ENCODE data around the gene ACOX3. TPM values are rescaled to one million over a fixed set of nuclear protein-coding genes. Genes with fewer than 3 reads are reported as not detected.

ACOX3 gene
- total RNA-seq, 2 experiments from 2014 or later = 13.8 to 15.4 TPM

GRCh38 chr4:8404791-8405515 is 35.6 kb downstream of the ACOX3 start:
- DNase-seq = no peak
- H3K4me3 Mint-ChIP-seq = no peak overlapping the region
- H3K9me3 Mint-ChIP-seq = no peaks in the 10 kb centered on the region
- H3K27me3 Mint-ChIP-seq = no peaks in the 10 kb centered on the region
- peaks cover 5% of the 10 kb centered on the region for H3K36me3 Mint-ChIP-seq (ENCODE audit: low read depth)
- CTCF ChIA-PET = interaction anchor here (1.0 kb wide), 1 partner anchor 163 kb away, joined by 3 read pairs; no protein-coding TSS in a partner anchor
- no peak overlapping the region for H3K27ac Mint-ChIP-seq
- H3K4me1 Mint-ChIP-seq = peaks cover 10% of the 10 kb centered on the region
- POLR2A ChIA-PET = no interaction called here

DNA sequence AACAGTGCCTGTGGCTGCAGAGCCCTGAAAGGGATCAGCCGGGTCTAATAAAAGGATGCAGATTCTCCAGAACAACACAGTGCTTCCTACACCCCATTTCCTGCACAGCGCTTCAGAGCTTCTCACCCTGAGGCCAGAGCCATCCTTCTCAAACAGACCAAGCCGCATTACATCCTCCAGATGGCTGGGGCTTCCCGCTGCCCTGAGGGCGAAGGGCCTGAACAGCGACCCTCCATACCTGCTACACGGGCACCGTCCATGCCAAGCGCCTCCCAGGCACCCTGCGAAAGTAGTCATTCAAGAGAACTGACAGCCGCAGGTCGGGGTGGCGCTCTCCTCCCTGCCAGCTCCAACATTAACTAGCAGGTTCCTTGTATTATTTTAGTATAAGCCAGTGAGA is 36.5 kb downstream of the ACOX3 start:
- no peak overlapping the region for H3K4me3 Mint-ChIP-seq
- H3K27me3 Mint-ChIP-seq = no peaks in the 10 kb centered on the region
- DNase-seq = no peak
- CTCF ChIA-PET = interaction anchor here (0.6 to 1.8 kb wide), 3 partner anchors 126 to 227 kb away, joined by 3 to 6 read pairs (median 3); no protein-coding TSS in a partner anchor
- POLR2A ChIA-PET = no interaction called here
- H3K27ac Mint-ChIP-seq = peak overlapping the region; percentile 4
- peaks cover under 1% of the 10 kb centered on the region for H3K4me1 Mint-ChIP-seq
- H3K9me3 Mint-ChIP-seq = no peaks in the 10 kb centered on the region
- no peaks in the 10 kb centered on the region for H3K36me3 Mint-ChIP-seq (ENCODE audit: low read depth)

- H3K27me3 Mint-ChIP-seq = no peaks in the 10 kb centered on the region
- H3K9me3 Mint-ChIP-seq = no peaks in the 10 kb centered on the region
- CTCF ChIA-PET = interaction anchor here (1.0 to 1.8 kb wide), 2 partner anchors 23 to 226 kb away, joined by 3 to 6 read pairs; no protein-coding TSS in a partner anchor
- POLR2A ChIA-PET = no interaction called here
- DNase-seq = peak; percentile 40
- no peaks in the 10 kb centered on the region for H3K4me1 Mint-ChIP-seq
- H3K27ac Mint-ChIP-seq = no peak overlapping the region
- no peak overlapping the region for H3K4me3 Mint-ChIP-seq
- no peaks in the 10 kb centered on the region for H3K36me3 Mint-ChIP-seq (ENCODE audit: low read depth)
Measured at GRCh38 chr4:8403173-8403753, 37.3 kb downstream of the ACOX3 start.

DNA sequence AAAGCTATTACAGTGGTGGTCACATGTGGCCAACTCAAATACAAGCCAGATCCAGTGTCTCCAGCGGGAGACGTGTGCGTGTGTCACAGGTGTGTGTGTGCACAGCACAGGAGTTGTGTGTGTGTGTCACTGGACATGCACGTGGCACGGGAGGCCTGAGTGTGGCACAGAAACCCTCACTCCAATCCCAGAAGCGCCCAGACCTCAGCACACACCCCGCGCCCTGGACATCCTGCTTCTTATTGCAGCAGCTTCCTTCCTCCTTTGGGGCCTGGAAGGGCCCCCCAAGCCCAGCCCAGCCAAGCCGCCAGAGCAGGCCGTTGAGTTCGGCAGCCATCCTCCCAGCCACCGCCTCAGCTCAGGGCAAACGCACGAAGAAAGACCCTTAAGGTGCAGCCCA is 37.9 kb downstream of the ACOX3 start:
- H3K27me3 Mint-ChIP-seq = no peaks in the 10 kb centered on the region
- H3K36me3 Mint-ChIP-seq (ENCODE audit: low read depth) = no peaks in the 10 kb centered on the region
- POLR2A ChIA-PET = no interaction called here
- H3K9me3 Mint-ChIP-seq = no peaks in the 10 kb centered on the region
- no peak overlapping the region for H3K27ac Mint-ChIP-seq
- no peak overlapping the region for H3K4me3 Mint-ChIP-seq
- DNase-seq = no peak
- CTCF ChIA-PET = interaction anchor here (0.6 to 1.8 kb wide), 4 partner anchors 22 to 226 kb away, joined by 3 to 6 read pairs (median 3); no protein-coding TSS in a partner anchor
- H3K4me1 Mint-ChIP-seq = no peaks in the 10 kb centered on the region

- ChIA-PET CTCF (interaction anchor here (0.6 to 1.8 kb wide), 3 partner anchors 26 to 225 kb away, joined by 3 to 6 read pairs (median 3); no protein-coding TSS in a partner anchor), POLR2A (no interaction called here)
- no peak for DNase-seq
- Mint-ChIP-seq H3K27ac (no peak overlapping the region), H3K36me3 (ENCODE audit: low read depth) (no peaks in the 10 kb centered on the region), H3K4me1 (no peaks in the 10 kb centered on the region), H3K4me3 (no peak overlapping the region), H3K9me3 (no peaks in the 10 kb centered on the region), H3K27me3 (no peaks in the 10 kb centered on the region)
Measured at GRCh38 chr4:8402181-8402597, 38.3 kb downstream of the ACOX3 start.

DNA sequence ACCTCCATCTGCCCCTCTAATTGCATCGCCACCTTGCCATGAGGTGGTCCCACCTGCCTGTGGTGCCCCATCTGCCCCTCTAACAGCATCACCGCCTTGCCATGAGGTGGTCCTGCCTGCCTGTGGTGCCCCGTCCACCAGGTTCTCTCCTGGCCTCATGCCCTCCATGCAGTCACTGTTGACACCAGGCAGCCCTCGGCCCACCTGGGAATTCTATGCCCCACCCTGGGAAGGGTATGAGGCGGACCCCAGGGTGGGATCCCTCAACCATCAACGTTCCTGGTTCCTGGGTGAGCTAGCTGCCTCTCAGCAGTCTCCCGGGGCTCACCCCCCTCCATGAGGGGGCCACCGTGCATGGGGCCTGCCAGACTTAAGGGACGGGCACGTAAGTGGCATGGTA is 38.9 kb downstream of the ACOX3 start:
- no peaks in the 10 kb centered on the region for H3K4me1 Mint-ChIP-seq
- H3K36me3 Mint-ChIP-seq (ENCODE audit: low read depth) = no peaks in the 10 kb centered on the region
- no peak overlapping the region for H3K27ac Mint-ChIP-seq

GRCh38 chr4:8400632-8401325 is 39.7 kb downstream of the ACOX3 start:
- ChIA-PET POLR2A (no interaction called here), CTCF (interaction anchor here (0.6 kb wide), 1 partner anchor 8 kb away, joined by 4 read pairs; no protein-coding TSS in a partner anchor)
- no peaks in the 10 kb centered on the region for H3K36me3 Mint-ChIP-seq (ENCODE audit: low read depth)
- no peak for DNase-seq
- no peaks in the 10 kb centered on the region for H3K9me3 Mint-ChIP-seq
- no peaks in the 10 kb centered on the region for H3K4me1 Mint-ChIP-seq
- H3K4me3 Mint-ChIP-seq = no peak overlapping the region
- no peak overlapping the region for H3K27ac Mint-ChIP-seq
- no peaks in the 10 kb centered on the region for H3K27me3 Mint-ChIP-seq

More for the DNA sequence above, 38.9 kb downstream of the ACOX3 start:
- H3K9me3 Mint-ChIP-seq = no peaks in the 10 kb centered on the region
- DNase-seq = no peak
- no peaks in the 10 kb centered on the region for H3K27me3 Mint-ChIP-seq
- CTCF ChIA-PET = interaction anchor here (1.3 kb wide), 1 partner anchor 135 kb away, joined by 3 read pairs; no protein-coding TSS in a partner anchor
- POLR2A ChIA-PET = no interaction called here
- H3K4me3 Mint-ChIP-seq = no peak overlapping the region

DNA sequence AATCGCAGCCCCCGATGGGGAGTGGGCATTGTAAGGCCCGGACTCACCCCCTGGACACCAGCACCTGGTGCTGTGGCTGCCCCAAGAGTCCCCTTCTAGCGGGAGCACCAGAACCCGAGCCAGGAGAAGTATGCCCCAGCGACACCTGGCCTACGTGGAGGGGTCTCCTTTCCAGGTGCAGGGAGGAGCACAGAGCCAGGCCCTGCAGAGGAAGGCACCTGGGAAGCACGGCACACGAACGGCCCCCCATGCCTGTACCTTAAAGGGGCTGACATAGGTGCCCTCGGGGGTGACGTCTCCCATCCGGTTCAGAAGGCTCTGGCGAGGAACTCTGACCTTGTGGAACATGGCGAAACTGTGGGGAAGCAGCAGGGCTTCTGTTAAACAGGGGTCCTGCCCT is 41.2 kb downstream of the ACOX3 start:
- ChIA-PET CTCF (interaction anchor here (1.0 kb wide), 1 partner anchor 79 kb away, joined by 3 read pairs; no protein-coding TSS in a partner anchor), POLR2A (no interaction called here)
- Mint-ChIP-seq H3K36me3 (ENCODE audit: low read depth) (no peaks in the 10 kb centered on the region), H3K9me3 (no peaks in the 10 kb centered on the region), H3K4me3 (no peak overlapping the region), H3K27me3 (no peaks in the 10 kb centered on the region), H3K27ac (no peak overlapping the region), H3K4me1 (no peaks in the 10 kb centered on the region)
- DNase-seq = no peak

DNA sequence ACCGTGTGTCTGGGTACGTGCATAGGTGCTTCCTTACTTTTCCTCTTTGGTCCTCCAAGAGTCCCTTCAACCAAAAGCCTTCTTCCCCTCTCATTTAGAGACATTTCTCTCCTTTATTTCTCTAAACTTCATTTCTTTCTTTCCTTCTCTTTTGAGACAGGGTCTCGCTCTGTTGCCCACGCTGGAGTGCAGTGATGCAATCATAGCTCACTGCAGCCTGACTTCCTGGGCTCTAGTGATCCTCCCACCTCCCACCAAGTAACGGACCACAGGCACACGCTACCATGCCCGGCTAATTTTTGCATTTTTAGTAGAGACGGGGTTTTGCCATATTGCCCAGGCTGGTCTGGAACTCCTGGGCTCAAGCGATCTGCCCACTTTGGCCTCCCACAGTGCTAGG is 42.2 kb downstream of the ACOX3 start:
- Mint-ChIP-seq H3K36me3 (ENCODE audit: low read depth) (no peaks in the 10 kb centered on the region), H3K27ac (peak overlapping the region; percentile 10), H3K4me3 (no peak overlapping the region), H3K27me3 (no peaks in the 10 kb centered on the region), H3K4me1 (no peaks in the 10 kb centered on the region), H3K9me3 (no peaks in the 10 kb centered on the region)
- DNase-seq = no peak
- POLR2A ChIA-PET = no interaction called here
- CTCF ChIA-PET = interaction anchor here (1.0 kb wide), 1 partner anchor 78 kb away, joined by 3 read pairs; no protein-coding TSS in a partner anchor

DNA sequence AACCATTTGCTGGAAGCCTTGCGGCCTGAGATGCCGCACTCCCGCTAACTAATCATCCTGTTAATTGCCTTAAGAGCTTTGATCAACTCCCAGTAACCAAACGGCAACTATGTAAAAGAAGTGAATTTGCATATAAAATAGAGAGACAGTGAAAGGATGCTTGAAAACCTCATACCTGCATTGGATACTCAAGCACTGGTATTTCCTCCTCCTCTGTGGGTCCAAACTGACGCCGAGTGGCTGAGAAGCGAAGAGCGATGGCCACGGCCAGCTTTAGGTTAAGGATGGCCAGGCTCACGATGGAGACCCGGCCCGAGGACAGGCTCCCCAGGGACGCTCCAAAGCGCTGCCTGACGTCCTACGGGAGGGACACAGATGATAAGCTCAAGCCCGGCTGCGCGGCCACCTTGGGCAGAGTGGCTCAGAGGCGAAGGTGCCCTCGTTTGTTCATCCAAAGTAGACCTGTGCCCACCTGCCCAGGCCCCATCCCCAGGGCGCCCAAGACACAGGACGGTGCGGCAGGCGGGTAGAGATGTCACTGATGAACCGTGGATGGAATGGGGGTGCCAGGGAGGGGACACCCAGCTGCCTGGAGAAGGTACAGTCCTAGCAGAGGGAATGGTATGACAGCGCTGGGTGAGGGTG is 43.6 kb downstream of the ACOX3 start:
- no peak overlapping the region for H3K27ac Mint-ChIP-seq
- CTCF ChIA-PET = no interaction called here

DNA sequence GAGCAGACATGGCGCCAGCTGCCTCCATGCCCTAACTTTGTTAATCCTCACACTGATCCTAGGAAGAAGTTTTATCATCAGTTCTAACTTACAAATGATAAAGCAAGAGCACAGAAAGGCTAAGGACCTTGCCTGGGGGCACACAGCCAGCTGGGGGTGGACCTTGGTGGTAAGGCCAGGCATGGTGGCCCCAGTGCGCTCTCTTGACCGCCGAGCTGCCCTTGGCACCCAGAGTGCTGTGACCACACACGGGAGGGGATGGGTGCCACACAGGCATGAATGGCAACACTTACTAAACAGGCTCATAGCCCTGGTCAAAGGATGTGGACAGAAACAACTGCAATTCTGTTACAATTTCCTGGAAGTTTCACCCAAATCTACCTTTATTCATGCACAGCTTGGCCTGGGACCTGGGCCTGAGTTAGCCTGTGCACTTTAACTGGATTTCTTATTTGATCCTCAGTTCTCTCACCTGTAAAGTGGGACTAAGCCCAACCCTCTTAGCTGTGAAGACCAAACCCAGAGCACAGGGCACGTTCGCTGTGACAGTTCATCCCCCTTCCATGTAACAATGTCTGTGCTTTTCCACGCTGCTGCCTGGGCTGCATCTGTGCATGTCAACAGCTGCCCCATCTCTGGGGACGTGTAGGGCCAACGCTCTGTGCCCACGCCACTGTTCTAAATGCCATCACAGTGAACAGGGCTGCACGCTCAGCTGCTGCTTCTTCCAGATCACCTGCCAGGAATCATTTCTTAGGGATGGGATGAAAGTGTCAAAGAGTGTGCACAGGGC is 44.8 kb downstream of the ACOX3 start:
- peaks cover 3% of the 10 kb centered on the region for H3K4me1 Mint-ChIP-seq
- H3K27me3 Mint-ChIP-seq = no peaks in the 10 kb centered on the region

More for the DNA sequence above, 43.6 kb downstream of the ACOX3 start:
- Mint-ChIP-seq H3K36me3 (ENCODE audit: low read depth) (no peaks in the 10 kb centered on the region), H3K4me3 (no peak overlapping the region), H3K9me3 (no peaks in the 10 kb centered on the region), H3K4me1 (peaks cover 2% of the 10 kb centered on the region), H3K27me3 (no peaks in the 10 kb centered on the region)
- no peak for DNase-seq
- POLR2A ChIA-PET = no interaction called here

DNA sequence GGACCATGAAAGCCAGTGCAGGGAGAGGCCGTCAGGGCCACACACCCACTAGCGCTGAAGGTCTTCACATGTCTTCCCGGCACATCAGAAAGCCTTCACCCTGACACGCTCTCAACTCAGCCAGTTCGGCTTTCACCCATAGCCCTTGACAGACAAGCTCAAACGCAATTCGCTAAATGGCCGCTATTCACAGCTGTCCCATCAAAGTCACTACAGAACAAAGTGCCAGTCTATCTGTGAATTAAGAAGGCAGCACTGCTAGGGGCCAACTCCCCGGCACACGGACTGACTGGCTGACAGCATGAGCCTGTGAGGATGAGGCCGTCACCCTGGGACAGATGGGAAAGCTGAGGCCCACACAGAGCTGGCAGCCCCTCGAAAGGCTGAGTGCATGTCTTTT is 45.7 kb downstream of the ACOX3 start:
- ChIA-PET POLR2A (no interaction called here), CTCF (interaction anchor here (1.5 kb wide), 1 partner anchor 14 kb away, joined by 3 read pairs; no protein-coding TSS in a partner anchor)
- H3K4me3 Mint-ChIP-seq = no peak overlapping the region

More for the DNA sequence above, 44.8 kb downstream of the ACOX3 start:
- DNase-seq = no peak
- no peak overlapping the region for H3K27ac Mint-ChIP-seq
- no peaks in the 10 kb centered on the region for H3K9me3 Mint-ChIP-seq
- CTCF ChIA-PET = interaction anchor here (1.5 kb wide), 1 partner anchor 13 kb away, joined by 3 read pairs; no protein-coding TSS in a partner anchor
- H3K36me3 Mint-ChIP-seq (ENCODE audit: low read depth) = no peaks in the 10 kb centered on the region
- H3K4me3 Mint-ChIP-seq = no peak overlapping the region
- POLR2A ChIA-PET = no interaction called here

More for the DNA sequence above, 45.7 kb downstream of the ACOX3 start:
- no peak for DNase-seq
- Mint-ChIP-seq H3K4me1 (peaks cover 3% of the 10 kb centered on the region), H3K27me3 (no peaks in the 10 kb centered on the region), H3K36me3 (ENCODE audit: low read depth) (no peaks in the 10 kb centered on the region), H3K9me3 (no peaks in the 10 kb centered on the region), H3K27ac (no peak overlapping the region)
